ENCODE measurements around the gene ERCC2.
"Not testable (repeated sequence)": the region's sequence is repeated elsewhere in the genome, so short reads cannot be mapped to it uniquely, and the experiment has no call there.

The ERCC2 gene

GRCh38 chr19:45354241-45354842, 16.0 kb downstream of the ERCC2 start:
- no peak for DNase-seq (ENCODE audit: low read depth in 2 of 2)

DNA sequence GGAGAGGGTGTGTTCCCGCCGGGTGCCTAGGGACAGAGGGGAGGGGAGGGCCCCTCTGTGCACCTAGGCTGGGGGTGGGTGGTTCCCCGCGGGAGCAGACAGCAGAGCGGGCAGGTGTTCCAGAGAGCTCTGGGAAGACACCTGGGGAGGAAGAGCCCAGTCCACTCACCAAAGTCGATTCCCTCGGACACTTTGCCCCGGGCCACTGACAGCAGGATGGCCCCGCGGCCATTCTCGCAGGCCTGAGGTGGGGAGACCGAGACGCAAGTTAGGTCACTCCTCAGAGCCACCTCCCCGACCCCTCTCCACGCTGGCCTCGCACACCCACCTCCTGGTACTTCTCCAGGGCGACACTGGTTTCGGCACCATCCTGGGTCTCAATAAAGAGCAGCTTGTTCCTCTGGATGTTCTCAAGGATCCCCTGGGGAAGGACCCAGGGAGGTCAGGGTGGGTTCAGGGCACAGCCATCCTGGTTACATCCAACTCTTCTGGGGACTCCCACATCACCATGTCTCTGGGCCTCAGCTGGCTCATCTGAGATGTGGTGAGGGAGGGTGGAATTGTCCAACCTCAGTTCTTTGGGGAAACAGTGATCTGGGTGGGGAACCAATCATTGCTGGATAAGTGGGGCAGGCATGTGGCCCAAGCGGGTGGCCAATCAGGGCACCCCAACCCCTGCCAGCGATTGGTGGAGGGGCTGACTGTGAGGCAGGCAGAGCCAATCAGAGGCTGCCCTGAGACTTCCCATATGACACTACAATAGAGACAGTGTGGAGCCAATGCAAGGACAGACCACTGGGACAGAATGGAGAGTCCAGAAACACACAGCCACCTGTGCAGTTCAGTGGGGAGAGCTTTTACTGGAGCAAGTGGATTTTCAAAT, 17.2 kb downstream of the ERCC2 start:
- no peak for DNase-seq (ENCODE audit: low read depth in 2 of 2)

DNA sequence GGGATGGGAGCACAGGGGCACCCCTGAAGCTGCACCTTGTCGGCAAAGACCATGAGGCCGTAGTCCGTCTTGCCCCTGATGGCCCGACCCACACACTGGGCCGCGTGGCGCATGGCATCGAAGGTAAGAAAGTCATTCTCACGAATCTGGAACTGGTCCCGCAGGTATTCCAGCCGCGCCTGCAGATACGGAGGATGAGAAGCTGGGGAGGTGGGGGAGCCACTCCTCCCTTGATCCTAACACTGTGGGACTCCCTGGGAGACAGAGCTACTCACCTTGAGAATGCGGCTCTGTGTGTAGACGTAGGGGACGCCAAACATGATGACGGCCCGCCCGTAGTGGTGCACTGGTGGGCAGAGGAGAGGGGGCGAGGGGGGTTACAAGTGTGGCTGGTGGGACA, 17.9 kb downstream of the ERCC2 start:
- no peak for DNase-seq (ENCODE audit: low read depth in 2 of 2)

DNA sequence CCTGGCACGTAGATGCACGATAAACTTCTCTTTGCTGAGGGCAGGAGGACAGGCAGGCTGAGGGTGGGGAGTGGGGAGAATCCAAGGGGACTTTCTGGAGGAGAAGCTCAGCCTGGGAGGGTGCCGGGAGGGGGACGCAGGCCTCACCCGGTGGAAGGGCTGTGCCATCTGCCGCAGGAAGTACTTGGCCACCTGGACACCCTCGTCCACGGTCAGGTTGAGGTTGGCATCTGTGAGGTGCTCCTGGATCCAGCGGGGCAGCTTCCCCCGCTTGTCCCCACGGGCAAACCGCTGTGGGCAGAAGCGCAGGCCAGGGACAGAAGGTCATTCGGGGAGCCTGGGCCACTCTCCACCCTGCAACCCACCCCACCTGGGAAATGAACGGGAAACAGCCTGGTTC, 18.3 kb downstream of the ERCC2 start:
- no peak for DNase-seq (ENCODE audit: low read depth in 2 of 2)

GRCh38 chr19:45351401-45351952, 18.9 kb downstream of the ERCC2 start:
- DNase-seq (ENCODE audit: low read depth in 2 of 2) = no peak

GRCh38 chr19:45350477-45351058, 19.8 kb downstream of the ERCC2 start:
- no peak for DNase-seq (ENCODE audit: low read depth in 2 of 2)

DNA sequence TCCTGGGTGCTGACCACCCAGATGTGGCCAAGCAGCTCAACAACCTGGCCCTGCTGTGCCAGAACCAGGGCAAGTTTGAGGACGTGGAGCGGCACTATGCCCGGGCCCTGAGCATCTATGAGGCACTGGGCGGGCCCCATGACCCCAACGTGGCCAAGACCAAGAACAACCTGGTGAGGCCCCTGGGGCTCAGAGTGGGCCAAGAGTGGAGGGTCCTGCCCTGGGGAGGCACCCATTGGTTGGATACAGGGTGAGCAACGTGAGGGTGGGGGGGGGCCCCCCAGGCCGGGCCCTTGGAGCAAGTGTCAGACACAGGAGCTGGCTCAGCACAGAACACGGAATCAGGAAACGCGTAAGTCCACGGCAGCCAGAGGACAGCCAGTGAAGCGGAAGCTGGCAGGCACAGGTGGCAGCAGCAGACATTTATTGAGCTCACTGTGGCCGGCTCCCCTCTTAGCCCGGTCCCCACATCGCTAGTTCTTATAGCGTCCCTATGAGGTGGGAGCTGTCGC, 20.9 kb downstream of the ERCC2 start:
- DNase-seq (ENCODE audit: low read depth in 2 of 2) = no peak

- DNase-seq (ENCODE audit: low read depth in 2 of 2) = no peak
These were observed 21.3 kb downstream of the ERCC2 start for GRCh38 chr19:45349126-45349415.

- no peak for DNase-seq (ENCODE audit: low read depth in 2 of 2)
These were observed 21.8 kb downstream of the ERCC2 start for GRCh38 chr19:45348367-45349125.

DNA sequence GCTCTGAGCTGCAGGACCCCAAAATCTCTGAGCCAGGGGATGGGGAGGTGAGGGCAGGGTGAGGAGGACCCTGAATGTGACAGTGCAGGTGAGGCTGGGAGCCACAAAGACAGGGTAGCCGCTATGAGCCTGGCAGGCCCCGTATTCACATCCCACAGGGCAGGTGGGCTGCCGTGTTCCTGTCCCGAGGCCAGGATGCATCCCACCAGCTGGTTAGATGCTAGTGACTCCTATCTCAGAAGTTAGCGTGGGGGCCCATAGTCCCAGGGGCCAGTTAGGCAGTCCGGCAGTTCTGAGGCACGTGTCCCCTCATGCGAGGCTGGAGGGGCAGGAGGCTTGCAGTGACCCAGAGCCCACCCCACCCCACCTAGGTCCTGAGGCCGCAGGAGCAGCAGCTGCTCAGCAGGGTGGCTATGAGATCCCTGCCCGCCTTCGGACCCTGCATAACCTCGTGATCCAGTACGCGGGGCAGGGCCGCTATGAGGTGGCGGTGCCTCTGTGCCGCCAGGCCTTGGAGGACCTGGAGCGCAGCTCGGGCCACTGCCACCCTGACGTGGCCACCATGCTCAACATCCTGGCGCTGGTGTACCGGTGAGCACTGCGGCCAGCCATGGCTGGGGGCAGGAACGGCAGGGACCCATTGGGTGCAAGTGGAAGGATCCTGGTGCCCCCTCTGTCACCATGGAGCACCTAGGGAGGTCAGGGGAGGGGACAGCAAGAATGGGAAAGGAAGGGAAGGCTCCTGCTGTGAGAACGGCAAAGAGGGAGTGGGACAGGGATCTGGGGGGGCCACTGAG, 22.6 kb downstream of the ERCC2 start:
- DNase-seq (ENCODE audit: low read depth in 2 of 2) = no peak

- no peak for DNase-seq (ENCODE audit: low read depth in 2 of 2)
These were observed 23.9 kb downstream of the ERCC2 start for GRCh38 chr19:45346449-45346848.

DNA sequence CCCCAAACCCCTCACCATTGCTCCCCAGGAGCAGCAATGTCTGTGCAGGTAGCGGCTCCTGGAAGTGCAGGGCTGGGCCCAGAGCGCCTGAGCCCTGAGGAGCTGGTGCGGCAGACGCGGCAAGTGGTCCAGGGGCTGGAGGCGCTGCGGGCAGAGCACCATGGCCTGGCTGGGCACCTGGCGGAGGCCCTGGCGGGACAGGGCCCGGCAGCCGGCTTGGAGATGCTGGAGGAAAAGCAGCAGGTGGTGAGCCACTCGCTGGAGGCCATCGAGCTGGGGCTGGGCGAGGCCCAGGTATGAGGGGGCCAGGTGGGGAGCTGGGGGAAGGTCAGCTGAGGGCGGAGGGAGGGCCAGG, 24.9 kb downstream of the ERCC2 start:
- DNase-seq (ENCODE audit: low read depth in 2 of 2) = no peak

- no peak for DNase-seq (ENCODE audit: low read depth in 2 of 2)
These were observed 25.5 kb downstream of the ERCC2 start for GRCh38 chr19:45344621-45345505.

GRCh38 chr19:45342911-45343310, 27.5 kb downstream of the ERCC2 start:
- DNase-seq (ENCODE audit: low read depth in 2 of 2) = no peak

- no peak for DNase-seq (ENCODE audit: low read depth in 2 of 2)
These were observed 29.4 kb downstream of the ERCC2 start for GRCh38 chr19:45340899-45341453.

- DNase-seq (ENCODE audit: low read depth in 2 of 2) = peak; percentile 14 to 19
These were observed 30.0 kb downstream of the ERCC2 start, which contains the start of gene KLC3 for GRCh38 chr19:45340232-45340898. KLC3 (plus strand) TSS chr19:45340750; CDS start chr19:45345542, 4,792 bp downstream.

DNA sequence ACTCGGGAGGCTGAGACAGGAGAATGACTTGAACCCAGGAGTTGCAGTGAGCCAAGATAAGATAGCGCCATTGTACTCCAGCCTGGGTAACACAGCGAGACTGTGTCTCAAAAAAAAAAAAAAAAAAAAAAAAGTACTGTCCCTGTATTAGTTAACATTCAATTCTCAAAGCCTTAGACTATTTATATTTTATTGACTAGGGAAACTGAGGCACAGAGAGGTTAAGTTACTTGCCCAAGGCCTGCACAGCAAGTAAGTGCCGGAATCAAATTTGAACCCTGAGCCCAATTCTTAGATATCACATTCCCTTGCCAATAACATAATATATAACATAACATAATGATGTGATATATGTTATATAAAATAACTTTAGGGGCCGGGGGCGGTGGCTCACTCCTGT, 30.7 kb downstream of the ERCC2 start:
- no peak for DNase-seq (ENCODE audit: low read depth in 2 of 2)

GRCh38 chr19:45336696-45337251, 33.6 kb downstream of the ERCC2 start:
- no peak for DNase-seq (ENCODE audit: low read depth in 2 of 2)

DNA sequence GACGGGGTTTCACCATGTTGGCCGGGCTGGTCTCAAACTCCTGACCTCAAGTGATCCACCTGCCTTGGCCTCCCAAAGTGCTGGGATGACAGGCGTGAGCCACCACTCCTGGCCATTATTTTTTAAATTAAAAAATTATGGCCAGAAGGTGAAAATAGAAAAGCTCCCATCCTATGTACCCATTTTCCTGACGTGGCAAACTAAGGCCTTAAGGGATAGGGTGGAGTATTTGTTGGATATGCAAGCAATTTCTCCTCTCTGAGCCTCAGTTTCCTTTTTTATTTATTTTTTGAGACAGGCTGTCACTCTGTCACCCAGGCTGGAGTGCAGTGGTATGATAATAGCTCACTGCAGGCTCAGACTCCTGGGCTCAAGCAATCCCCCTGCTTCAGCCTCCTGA, 35.5 kb downstream of the ERCC2 start:
- not testable (repeated sequence) for DNase-seq (ENCODE audit: low read depth in 2 of 2)

All from stimulated activated CD8-positive, alpha-beta memory T cell treated with anti-CD3 and anti-CD28 coated beads, Interleukin-15, amount 100 ng/mL, for 48 hours (primary cell).